GM18868 (cell line): ENCODE data around the gene MAP4K2.
"Not testable (repeated sequence)": the region's sequence is repeated elsewhere in the genome, so short reads cannot be mapped to it uniquely, and the experiment has no call there.

Source experiments
- ATAC-seq: cut with Tn5 transposase; IDR thresholded peaks from one replicate; pipeline ENCODE4 v1.9.1; 2021; ENCODE audit warnings: mild to moderate bottlenecking, moderate library complexity; ENCODE audit not compliant: unreplicated experiment

The MAP4K2 gene

DNA sequence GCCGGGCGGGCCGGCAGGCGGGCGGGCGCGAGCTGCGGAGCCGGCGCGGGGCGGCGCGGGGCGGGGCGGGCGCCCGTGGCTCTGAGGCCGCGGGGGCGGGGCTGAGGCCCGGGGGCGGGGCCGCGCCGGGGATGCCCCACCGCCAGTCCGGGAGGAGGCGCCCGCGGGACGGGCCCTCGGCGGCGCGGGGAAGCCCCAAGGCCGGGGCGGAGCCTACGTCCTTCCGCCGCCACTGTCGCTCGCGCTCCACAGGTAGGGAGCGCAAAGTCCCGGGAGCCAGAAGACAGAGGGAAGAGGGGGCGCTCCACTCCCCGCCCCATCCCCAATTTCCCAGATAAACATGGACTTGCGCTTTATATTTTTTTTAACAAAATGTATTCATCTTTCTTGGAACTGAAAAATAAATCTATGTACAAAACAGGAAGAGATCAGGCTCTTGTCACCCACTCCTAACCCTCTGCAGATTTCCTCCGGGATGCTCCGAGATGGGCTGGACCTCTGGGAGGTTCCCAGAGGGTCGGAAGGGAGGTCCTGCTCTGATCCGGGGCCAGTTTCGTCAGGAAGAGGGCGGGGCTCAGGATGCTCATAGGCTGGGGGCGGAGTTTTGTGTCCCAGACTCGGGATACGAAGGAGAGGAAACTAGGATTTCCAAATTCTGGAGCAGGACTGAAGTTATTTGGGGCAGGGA, at the start of gene MAP4K2:
TSS of gene MAP4K2 (minus strand) at position 57 of the 688 bp plus-strand sequence. CDS start 65 bp downstream, outside the sequence.
- ATAC-seq, result peak; percentile 63

DNA sequence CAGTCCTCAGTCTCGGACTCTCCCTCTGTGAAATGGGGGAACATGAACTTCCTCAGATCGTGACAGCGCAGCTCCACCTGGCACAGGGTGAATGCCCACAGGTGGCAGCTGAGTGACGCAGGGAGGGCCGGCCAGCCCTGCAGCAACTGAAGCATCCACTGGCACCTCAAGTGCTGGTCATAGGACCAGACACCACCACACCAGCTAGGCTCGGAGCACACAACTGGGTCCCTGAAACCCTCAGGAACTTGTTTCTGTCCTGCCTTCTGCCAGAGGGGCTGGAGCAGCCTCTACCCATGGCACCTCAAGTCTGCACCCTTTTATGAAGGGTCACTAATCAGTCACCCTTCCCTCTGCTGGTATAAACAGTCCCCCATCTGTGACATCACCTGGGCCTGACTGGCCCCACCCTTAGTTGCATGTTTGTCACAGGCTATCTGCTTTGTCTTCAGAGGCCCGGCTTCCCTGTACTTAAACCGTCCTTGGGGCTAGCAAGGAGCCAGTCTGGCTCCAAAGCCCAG, 48.9 kb upstream of the MAP4K2 start:
- peak; percentile 14 for ATAC-seq

DNA sequence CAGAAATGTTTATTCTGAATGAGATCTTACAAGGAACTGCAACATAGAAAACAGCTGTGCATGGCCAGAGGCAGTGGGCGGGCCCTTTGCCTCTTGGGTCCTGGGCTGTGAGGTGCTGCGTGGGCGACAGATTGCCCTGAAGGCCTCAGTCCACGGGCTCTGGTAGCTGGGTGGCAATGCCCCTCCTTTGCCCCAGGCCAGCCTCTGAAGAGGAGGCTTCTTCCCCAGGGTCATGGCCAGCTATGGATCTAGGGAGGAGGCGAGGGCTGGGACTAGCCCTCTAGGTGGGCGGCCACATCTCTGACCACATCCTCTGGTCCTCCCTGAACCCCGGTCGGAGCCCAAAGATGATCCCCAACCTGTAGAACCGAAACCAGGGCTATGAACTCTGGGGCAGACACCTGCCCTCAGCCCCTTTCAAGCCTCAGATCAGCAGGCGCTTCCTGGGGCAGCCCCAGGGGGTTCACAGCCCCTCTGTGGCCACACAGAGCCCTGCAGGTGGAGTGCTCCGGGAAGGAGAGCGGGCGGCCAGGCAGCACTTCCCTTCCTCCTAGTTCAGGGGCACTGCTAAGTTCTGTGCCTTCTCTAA, 48.1 kb upstream of the MAP4K2 start:
- ATAC-seq, result peak; percentile 55

DNA sequence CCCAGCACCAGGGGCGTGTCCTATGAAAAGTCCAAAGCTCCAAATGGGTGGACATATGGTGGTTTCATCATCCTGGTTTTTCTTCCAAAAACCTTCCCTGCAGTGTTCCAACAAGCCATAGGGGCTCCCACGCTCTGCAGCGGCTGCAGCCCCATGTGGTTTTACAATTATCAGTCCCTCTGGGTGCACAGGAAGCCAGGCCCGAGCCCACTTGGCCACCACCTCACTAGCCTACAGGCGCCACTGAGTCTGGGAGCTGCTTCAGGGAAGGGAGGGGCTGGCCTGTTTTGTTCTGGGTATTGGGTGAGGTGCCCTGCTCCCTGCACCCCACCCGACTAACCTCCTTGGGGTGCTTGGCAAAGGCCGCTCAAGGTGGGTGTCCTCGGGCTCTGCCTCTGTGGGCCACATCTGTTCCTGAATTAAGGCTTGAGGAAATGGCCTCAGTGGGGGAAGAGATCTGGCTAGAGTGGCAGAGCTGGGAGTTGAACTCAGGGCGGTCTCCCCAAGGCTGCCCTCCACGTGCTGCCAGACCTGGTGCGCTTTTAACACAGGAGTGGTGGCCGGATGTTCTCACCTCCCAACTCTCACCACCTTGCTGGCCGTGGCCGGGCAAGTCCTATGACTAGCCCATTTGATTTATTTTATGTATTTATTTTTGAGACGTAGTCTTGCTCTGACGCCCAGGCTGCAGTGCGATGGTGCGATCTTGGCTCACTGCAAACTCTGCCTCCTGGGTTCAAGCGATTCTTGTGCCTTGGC, 46.8 kb upstream of the MAP4K2 start:
- ATAC-seq, result no peak

DNA sequence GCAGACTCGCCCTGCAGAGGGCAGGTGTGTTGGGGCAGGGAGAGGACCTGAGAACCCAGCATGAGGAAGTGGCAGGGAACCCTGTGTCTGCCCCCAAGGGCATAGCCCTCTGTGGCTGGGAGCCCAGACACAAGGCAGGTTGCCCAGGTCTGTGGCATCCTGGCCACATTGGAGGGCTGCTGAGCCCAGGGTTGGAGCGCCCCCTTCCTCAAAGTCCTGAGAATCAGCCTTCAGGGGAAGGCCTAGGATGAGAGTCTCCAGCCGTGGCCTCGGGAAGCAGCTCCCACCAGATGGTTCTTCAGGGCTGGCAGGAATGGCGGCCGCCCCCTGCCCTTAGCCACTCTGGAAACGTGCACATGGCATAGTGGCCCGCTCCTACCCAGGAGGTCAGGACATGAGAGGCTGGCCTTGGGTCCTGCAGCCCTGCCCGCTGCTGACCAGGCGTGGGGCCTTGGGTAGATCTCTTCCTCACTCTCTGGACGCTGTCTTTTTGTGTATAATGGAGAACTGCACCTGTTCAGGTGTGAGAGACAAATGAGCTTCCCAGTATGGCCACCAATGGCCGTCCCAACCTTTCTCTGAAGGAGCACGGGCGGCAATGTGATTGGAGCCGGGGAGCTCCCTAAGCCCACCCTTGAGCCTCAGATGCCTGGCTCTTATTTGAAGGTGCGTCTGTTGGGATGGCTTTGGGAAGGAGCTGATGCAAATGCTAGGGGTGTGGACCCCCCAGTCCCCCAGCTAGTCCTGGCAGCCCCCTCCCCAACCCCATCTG, 46.0 kb upstream of the MAP4K2 start:
- no peak for ATAC-seq

DNA sequence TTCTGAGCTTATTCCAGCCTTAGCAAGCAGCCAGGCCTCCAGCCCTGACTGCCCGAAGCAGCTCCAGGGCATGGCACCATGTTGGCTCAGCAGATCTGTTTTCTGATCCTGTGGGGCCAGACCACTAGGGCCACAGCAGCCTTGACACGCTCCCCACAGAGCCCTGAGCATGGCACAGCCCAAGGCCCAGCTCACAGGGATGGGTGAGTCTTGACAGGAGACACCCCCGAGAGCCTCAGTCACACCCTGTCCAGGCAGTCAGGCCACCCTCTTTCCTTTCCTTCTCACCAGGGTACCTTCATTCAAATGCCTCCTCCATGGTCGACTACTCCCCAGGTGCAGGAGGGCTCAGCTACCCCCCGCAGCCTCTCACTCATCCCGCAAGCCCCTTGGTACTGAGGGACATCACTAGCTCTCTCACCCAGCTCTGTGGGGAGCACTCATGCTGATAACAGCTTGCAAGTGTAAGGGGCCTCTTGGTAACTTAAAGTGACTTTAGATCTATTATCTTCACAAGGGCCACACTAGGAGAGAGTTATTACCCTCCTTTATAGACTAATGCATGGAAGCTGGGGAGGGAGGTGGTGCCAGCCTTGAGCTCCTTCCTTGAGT, 45.3 kb upstream of the MAP4K2 start:
- no peak for ATAC-seq

DNA sequence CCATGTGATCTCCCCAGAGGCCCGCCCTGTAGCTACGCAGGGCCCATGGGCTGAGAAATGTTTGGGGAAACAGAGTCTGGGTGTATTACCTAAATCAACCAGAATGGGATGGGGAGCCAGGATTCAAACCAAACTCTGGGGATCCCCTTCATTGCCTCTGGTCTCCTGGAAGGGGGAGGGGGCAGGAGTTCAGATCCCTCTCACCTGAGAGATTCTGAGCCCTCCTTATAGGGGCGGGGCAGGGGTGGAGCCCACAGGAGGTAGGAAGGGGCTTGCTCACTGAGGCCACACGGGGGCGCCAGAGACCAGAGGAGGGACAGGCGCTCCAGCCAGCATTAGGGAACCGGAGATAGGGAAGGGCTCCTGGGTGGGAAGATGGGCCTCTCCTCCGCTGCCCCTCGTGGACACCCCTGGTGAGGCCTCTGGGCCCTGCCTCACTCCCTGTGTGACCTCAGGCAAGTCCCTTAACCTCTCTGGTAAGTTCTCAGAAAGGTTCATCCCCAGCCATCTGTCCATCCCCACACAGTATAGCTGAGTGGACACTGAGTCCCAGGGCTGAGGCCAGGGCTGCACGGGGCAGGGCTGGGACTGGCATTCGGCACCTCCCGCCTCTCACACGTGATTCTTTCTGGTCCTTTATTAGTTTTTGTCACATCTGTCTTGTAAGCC, 44.1 kb upstream of the MAP4K2 start:
- no peak for ATAC-seq

DNA sequence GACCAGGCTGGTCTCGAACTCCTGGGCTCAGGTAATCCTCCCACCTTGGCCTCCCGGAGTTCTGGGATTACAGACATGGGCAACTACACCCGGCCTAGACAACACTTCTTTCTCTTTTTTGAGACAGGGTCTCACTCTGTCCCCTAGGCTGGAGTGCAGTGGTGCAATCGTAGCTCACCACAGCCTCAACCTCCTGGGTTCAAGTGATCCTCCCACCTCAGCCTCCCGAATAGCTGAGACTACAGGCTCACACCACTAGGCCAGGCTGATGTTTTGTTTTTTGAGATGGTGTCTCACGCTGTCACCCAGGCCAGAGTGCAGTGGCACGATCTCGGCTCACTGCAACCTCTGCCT, 42.7 kb upstream of the MAP4K2 start:
- ATAC-seq, result not testable (repeated sequence)

DNA sequence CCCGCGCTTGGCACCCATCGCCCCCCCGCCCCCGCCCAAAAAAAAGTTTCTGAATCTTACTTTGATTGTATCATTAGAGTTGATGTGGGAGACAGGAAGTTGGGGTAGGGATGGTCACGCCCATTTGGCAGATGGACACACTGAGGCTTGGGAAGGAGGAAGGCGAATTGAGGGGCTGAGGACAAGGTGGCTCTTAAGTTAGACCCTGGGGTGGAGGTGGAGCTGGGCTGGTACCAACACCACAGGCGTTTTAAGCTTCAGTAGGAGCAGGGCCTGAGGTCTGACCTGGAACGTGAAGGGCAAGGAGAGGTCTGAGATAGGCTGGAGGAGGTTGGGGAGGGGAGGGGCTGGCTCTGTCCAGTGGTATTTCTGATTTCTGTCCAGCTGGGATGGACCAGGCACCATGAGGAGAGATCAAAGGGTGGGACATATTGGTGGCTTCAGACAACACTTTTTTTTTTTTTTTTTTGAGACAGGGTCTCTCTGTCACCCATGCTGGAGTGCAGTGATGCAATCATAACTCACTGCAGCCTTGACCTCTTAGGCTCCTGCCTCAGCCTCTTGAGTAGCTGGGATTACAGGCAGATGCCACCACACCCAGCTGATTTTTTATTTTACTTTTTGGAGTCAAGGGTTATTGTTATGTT, 42.2 kb upstream of the MAP4K2 start:
- ATAC-seq, result no peak

DNA sequence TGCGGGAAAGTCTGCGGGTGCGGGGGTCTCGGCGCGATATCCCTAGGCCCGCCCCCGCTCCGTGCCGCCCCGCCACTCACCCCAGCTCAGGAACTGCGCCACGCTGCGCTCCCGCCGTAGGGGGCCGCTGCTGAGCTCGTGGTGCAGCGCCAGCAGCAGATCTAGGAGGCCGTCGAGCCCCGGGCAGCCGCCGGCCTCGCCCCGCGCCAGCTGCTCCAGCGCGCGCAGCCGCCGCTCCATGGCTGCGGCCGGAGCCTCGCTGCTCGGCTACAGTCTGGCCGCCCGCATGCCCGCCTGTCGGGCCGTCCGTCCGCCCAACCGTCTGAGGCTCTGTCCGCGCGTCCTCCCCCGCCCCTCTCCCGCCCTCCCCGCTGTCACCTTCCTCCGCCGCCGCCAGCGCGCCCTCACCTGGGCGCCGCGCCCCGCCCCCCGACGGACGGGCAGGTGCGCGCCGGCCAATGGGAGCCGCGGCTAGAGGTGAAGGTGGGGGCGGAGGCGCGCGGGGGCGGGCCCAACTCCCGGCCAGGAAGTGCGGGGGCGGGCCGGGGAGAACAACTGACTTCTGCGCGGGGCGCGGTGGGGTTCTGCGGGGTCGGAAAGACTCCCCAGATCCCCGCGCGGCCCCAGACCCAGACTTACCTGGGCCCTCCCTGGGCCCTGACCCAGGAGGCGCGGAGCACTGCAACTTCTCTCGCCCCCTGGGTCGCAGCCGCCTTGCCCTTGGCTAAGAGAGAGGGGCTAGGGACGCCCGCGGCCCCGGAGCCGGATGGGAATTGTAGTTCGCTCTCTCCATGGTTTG, 41.5 kb upstream of the MAP4K2 start, which contains the start of gene CDC42BPG:
TSS of gene CDC42BPG (minus strand) at position 324 of the 799 bp plus-strand sequence. CDS start at position 240, 84 bp downstream.
- peak; percentile 43 for ATAC-seq

DNA sequence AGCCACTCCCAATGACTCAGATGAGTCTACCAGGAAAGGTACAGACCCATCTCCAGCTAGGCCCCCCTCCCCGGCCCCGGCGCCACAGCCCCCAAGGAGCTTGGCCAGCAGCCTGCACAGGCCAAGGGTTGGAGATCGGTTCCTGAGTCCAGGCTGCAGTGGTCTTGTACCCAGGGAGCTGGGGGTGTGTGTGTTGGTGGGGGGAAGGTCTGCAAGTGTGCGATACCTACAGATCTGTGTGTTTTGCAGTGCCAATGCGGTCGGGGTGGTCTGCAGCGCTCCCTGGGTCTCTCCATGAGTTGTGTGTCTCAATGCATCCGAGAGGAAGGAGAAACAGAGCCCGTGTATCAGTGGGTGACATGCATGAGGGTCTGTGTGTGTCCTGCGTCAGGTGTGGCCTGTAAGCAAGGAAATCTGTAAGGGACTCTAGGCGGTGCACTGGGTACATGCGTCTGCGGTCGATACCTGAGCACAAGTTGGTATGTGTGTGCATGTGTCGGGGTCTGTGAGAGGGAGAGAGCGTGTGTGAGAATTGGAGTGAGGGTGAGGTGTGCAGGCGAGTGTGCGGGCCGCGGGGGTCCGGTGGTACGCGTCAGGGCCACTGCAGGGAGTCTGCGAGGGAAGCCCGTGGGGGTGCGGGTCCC, 40.8 kb upstream of the MAP4K2 start:
- no peak for ATAC-seq

DNA sequence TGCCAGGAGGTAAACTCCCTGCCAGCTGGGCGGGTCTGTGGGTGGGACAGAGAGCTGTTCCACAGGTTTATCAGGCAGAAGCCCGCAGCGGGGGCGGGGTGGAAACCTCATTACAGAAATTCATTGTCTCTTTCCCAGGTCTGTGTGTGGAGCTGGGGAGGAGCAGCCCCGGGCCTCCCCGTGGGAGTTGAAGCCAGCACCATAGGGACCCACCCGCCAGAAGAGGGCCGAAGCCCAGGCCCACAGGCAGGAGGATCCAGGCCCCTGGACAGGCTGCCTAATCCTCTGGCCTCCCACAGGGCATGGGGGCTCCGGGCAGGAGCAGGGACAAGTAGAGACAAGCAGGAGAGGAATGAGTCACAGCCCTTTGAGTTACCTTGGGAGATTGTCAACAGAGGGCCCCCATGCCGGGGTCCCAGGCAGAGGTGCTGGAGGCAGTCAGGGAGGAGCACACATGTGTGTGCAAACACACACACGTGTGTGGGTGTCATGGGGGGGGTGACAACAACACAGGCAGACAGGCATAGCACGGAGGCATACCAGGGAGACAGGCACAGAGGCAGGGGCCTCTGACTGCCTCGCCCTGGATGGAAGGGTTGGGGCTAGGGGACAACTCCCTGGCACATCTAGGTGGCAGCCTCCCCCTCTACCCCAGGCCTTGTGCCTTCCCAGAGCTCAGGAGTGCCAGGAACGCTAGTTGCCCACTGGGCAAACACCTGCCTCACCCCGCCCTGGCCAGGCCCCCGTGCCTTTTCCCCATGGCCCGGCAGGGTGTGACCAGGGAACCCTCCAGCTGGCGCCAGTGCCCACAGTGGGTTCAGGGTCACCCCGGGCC, 40.1 kb upstream of the MAP4K2 start:
- ATAC-seq, result no peak

DNA sequence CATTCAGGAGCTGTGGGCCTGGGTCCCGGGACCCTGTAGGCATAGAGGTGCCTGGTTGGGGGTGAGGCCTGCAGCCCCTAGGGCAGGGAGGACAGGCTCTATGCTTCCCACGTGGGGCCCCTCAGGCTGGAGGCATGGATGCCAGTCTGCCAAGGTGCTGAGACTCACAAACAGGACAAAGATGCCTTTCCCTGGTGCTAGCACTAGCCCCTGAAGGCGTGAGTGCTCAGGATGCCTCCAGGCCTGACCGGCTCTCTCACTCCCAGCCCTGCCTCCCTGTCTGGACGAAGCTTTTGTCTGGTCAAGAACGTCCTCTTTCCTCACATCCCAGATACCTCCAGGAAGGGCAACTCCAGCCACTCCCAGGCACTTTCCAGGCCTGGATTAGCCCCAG, 39.3 kb upstream of the MAP4K2 start:
- ATAC-seq, result no peak

DNA sequence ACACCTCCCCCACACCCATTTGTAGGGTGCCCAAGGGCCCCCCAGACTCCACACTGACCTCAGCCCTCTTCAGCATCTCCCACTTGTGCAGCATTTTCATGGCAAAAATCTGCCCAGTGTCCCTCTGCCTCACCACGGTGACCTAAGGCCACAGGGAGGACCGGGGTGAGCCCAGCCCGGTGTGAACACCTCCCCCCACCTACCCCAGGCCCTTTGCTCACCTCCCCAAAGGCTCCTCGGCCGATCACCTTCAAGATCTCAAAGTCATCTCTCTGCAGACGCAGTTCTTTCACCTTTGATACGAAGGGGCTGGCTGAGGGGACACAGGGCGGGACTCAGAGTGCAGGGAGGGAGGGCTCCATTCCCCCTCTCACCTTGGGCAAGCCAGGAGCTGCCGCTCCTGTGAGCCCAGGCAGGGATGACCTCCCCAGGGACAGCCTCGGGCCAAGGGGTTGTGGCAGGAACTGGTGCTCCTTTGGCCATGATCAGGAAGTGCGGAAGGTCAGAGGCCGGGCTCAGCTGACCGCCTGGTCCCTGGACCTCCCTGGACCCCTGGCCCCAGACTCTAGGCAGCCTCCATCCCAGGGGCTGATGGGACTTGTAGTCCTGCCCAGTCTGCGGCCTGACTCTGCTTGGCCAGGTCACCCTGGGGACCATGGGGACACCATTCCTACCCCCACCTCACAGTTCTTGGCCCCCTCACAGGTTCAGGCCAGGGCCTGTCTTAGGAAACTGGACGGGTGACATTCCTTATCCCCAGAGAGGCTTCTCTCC, 38.8 kb upstream of the MAP4K2 start:
- ATAC-seq, result no peak

DNA sequence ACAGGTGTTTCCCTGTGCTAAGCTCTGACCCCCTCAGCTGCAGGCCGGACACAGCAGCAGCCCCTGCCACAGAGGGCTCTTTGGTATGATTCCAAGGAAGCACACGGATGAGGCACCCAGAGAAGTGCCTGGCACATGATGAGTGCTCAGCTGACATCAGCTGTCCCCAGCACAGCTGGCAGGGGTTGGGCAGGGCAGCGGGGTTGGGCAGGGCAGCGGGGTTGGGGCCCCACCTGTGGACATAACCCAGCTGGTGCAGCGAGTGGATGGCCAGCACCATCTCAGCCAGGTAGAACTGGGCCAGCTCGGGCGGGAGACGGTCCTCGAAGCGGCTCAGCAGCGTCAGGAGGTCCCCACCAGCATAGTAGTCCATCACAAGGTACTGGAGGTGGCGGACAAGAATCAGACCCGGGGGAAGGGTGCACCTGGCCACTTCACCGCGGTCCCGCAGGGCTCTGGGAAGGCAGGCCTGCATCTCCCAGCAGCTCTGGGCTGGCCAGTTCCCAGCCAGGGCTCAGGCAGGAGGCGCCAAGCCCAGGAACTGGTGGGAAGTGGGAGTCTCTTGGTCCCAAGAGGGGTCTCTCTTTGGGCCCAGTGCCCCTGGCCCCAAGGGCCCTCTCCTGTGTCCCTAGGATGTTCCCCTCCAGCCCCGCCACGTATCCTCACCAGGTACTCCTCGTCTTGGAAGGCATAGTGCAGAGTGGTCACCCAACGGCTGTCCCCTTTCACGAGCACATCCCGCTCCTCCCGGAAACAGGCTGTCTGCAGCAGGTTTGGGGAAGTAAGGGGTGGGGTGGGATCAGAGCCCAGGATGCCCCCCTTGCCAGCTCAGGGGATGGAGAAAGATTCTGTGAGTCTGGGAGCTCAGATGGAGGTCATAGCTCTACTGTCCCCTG, 37.1 kb upstream of the MAP4K2 start:
- no peak for ATAC-seq

DNA sequence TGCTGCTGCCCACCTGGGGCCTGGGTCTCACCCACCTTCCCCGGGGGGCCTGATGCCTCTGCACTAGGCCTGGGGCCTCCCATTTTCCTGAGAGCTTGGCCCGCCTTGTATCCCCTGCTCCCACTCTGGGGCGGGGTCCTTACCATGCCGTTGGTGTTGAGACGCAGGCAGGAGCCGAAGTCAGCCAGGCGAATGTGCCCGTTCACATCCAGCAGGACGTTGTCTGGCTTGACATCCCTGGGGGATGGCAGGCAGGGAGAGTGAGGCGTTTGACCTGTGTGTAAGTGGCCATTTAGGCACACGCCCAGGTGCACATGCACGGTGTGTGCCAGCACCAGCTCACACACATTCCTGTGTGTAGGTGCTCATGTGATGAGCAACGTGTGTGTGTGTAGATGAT, 36.3 kb upstream of the MAP4K2 start:
- no peak for ATAC-seq
